H1 (cell line): Measurements from ENCODE around the gene TAF15.

Source experiments
- BACH1 ChIP-seq: IDR thresholded peaks from 2 replicates; pipeline ENCODE4 v1.6.1; 2012; ENCODE audit warnings: low read length, improper control_type of control experiment
- BRCA1 ChIP-seq: IDR thresholded peaks from 2 replicates; pipeline ENCODE4 v1.6.1; 2012; ENCODE audit warnings: low read depth, low read length, improper control_type of control experiment
- EP300 ChIP-seq, 2 experiments: IDR thresholded peaks; 1 replicate in 1 of 2; 2 replicates in 1 of 2; pipeline ENCODE4 v1.6.1; 2011 to 2012; ENCODE audit warnings: low read depth in 2 of 2, low read length in 2 of 2, mild to moderate bottlenecking in 2 of 2, borderline replicate concordance in 1 of 2, inconsistent platforms in 1 of 2, moderate library complexity in 1 of 2
- EZH2 ChIP-seq: fragments of 200-600 bp; sonication (generic); IDR thresholded peaks from 2 replicates; pipeline ENCODE4 v1.7.1; 2012; ENCODE audit warnings: low read depth, mild to moderate bottlenecking, moderate library complexity, low read length, inconsistent platforms; ENCODE audit not compliant: severe bottlenecking
- POLR2A ChIP-seq, 2 experiments: IDR thresholded peaks; 1 replicate in 1 of 2; 2 replicates in 1 of 2; pipeline ENCODE4 v1.6.1; 2011; ENCODE audit warnings: low read depth in 2 of 2, low read length in 2 of 2, mild to moderate bottlenecking in 2 of 2; ENCODE audit errors: control extremely low read depth in 1 of 2
- POLR2AphosphoS5 ChIP-seq: IDR thresholded peaks from 2 replicates; pipeline ENCODE4 v1.6.1; 2011; ENCODE audit warnings: low read depth, low read length
- RAD21 ChIP-seq, 2 experiments: IDR thresholded peaks in 1 of 2; conservative IDR thresholded peaks in 1 of 2; 2 replicates each; pipeline ENCODE4 v1.6.1; 2011; ENCODE audit warnings: low read depth in 2 of 2, low read length in 2 of 2, improper control_type of control experiment in 1 of 2, inconsistent platforms in 1 of 2, mild to moderate bottlenecking in 1 of 2, moderate library complexity in 1 of 2
- RFX5 ChIP-seq: IDR thresholded peaks from 2 replicates; pipeline ENCODE4 v1.6.1; 2011; ENCODE audit warnings: low read depth, low read length, improper control_type of control experiment, borderline replicate concordance
- RXRA ChIP-seq: IDR thresholded peaks from 2 replicates; pipeline ENCODE4 v1.6.1; 2011; ENCODE audit warnings: low read depth, mild to moderate bottlenecking, low read length, moderate library complexity; ENCODE audit not compliant: insufficient read depth
- TAF1 ChIP-seq: IDR thresholded peaks from 2 replicates; pipeline ENCODE4 v1.6.1; 2011; ENCODE audit warnings: mild to moderate bottlenecking, low read depth, low read length
- TF ChIP-seq, protein P1 (sequence below): IDR thresholded peaks from 2 replicates; pipeline ENCODE4 v1.6.1; 2011; ENCODE audit warnings: low read depth, mild to moderate bottlenecking, low read length; ENCODE audit not compliant: insufficient read depth
- TF ChIP-seq, protein P2 (sequence below), 3 experiments: IDR thresholded peaks; 1 replicate in 2 of 3; 2 replicates in 1 of 3; pipeline versions ENCODE4 v1.5.1 to v1.6.1; 2011; ENCODE audit warnings: low read length in 3 of 3, mild to moderate bottlenecking in 3 of 3, inconsistent platforms in 2 of 3, low read depth in 1 of 3, moderate library complexity in 1 of 3; ENCODE audit not compliant: insufficient read depth in 1 of 3; ENCODE audit errors: control extremely low read depth in 1 of 3
- TF ChIP-seq, protein P3 (sequence below): IDR thresholded peaks from 2 replicates; pipeline ENCODE4 v1.6.1; 2011; ENCODE audit warnings: low read length, improper control_type of control experiment

DNA sequence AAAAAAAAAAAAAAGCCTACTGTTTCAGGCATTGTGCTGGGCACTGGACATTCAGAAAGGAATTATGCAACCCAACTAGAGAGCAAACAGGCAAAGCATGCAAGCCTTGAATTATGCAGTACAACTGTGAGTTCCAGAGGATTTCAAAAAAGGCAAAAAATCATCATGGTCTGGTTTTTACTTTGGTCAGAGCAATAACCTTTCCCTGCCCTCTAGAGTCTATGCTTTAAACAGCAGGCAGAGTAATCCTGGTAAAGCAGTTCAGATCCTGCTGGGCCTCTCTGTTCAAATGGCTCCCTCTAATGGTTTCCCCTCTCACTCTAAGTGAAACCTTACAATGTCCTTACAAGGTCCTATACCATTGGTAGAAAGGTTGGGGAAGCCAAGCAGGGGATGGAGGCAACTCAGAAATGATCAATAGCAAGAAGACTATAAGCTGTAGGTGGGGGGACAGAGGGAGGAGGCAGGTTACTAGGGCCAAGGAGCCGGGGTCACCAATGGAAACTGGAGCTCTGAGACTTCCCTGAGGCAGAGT, 4.6 kb upstream of the TAF15 start:
- TF ChIP-seq, protein P1, sequence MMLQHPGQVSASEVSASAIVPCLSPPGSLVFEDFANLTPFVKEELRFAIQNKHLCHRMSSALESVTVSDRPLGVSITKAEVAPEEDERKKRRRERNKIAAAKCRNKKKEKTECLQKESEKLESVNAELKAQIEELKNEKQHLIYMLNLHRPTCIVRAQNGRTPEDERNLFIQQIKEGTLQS: 0 out of 2 replicates have a peak, but pooled peaks have one; percentile 31
- no peak for TF ChIP-seq BRCA1
- no peak for TF ChIP-seq BACH1
- TF ChIP-seq, protein P2, sequence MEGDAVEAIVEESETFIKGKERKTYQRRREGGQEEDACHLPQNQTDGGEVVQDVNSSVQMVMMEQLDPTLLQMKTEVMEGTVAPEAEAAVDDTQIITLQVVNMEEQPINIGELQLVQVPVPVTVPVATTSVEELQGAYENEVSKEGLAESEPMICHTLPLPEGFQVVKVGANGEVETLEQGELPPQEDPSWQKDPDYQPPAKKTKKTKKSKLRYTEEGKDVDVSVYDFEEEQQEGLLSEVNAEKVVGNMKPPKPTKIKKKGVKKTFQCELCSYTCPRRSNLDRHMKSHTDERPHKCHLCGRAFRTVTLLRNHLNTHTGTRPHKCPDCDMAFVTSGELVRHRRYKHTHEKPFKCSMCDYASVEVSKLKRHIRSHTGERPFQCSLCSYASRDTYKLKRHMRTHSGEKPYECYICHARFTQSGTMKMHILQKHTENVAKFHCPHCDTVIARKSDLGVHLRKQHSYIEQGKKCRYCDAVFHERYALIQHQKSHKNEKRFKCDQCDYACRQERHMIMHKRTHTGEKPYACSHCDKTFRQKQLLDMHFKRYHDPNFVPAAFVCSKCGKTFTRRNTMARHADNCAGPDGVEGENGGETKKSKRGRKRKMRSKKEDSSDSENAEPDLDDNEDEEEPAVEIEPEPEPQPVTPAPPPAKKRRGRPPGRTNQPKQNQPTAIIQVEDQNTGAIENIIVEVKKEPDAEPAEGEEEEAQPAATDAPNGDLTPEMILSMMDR (IDR thresholded peaks at IDR 0.05; ENCODE audit: control extremely low read depth in 1 of 3, insufficient read depth in 1 of 3, low read depth in 1 of 3, low read length in 3 of 3): peak in 2 of 3 experiments; percentile 94 to 98; a peak in 3 of 4 replicates
- no peak for TF ChIP-seq POLR2AphosphoS5
- TF ChIP-seq EP300 (IDR thresholded peaks at IDR 0.05; ENCODE audit: borderline replicate concordance in 1 of 2, low read depth in 2 of 2, low read length in 2 of 2): 0 out of 3 replicates have a peak, but pooled peaks of 1 of the 2 experiments have one; percentile 13
- no peak for TF ChIP-seq EZH2
- no peak for TF ChIP-seq POLR2A (IDR thresholded peaks at IDR 0.05; ENCODE audit: control extremely low read depth in 1 of 2, low read depth in 2 of 2, low read length in 2 of 2)
- TF ChIP-seq, protein P3, sequence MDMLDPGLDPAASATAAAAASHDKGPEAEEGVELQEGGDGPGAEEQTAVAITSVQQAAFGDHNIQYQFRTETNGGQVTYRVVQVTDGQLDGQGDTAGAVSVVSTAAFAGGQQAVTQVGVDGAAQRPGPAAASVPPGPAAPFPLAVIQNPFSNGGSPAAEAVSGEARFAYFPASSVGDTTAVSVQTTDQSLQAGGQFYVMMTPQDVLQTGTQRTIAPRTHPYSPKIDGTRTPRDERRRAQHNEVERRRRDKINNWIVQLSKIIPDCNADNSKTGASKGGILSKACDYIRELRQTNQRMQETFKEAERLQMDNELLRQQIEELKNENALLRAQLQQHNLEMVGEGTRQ: no peak
- no peak for TF ChIP-seq TAF1
- TF ChIP-seq RAD21 (IDR thresholded peaks at IDR 0.05 in 1 of 2, conservative IDR thresholded peaks at IDR 0.05 in 1 of 2; ENCODE audit: low read depth in 2 of 2, low read length in 2 of 2): peak; percentile 75 to 87
- TF ChIP-seq RFX5: no peak
- no peak for TF ChIP-seq RXRA
